GM12878 (cell line): ENCODE results near the gene DNAJA4. TPM values are rescaled to one million over a fixed set of nuclear protein-coding genes. Genes with fewer than 3 reads are reported as not detected.
A peak's percentile ranks its signal among the peaks of the same experiment; 100 is the strongest.

Source experiments
- ATF7 ChIP-seq: fragments of 450-650 bp; IDR thresholded peaks from 2 replicates; pipeline ENCODE4 v1.6.1; 2016; ENCODE audit warnings: low read depth, mild to moderate bottlenecking
- CHD1 ChIP-seq: IDR thresholded peaks from 2 replicates; pipeline ENCODE4 v1.6.1; 2012; ENCODE audit warnings: low read depth, low read length, improper control_type of control experiment
- CUX1 ChIP-seq: IDR thresholded peaks from 2 replicates; pipeline ENCODE4 v1.6.1; 2012; ENCODE audit warnings: improper control_type of control experiment, low read depth, low read length; ENCODE audit not compliant: insufficient replicate concordance
- E2F8 ChIP-seq: fragments of 450-650 bp; IDR thresholded peaks from 2 replicates; pipeline ENCODE4 v1.6.1; 2018; ENCODE audit warnings: mild to moderate bottlenecking, low read depth, moderate library complexity; ENCODE audit not compliant: partially characterized antibody
- ETV6 ChIP-seq, 2 experiments: fragments of 450-650 bp in 1 of 2; IDR thresholded peaks in 1 of 2; conservative IDR thresholded peaks in 1 of 2; 2 replicates each; pipeline ENCODE4 v1.6.1; 2014; ENCODE audit warnings: antibody characterized with exemption in 1 of 2, borderline replicate concordance in 1 of 2, low read depth in 1 of 2, mild to moderate bottlenecking in 1 of 2, moderate library complexity in 1 of 2
- FOXM1 ChIP-seq: IDR thresholded peaks from 2 replicates; pipeline ENCODE4 v1.6.1; 2012; ENCODE audit warnings: low read depth, mild to moderate bottlenecking, inconsistent platforms, low read length, moderate library complexity
- MEF2B ChIP-seq: fragments of 450-650 bp; IDR thresholded peaks from 2 replicates; pipeline ENCODE4 v1.6.1; 2018; ENCODE audit warnings: mild to moderate bottlenecking, moderate library complexity; ENCODE audit not compliant: partially characterized antibody, poor library complexity, severe bottlenecking
- NFIC ChIP-seq: IDR thresholded peaks from 2 replicates; pipeline ENCODE4 v1.6.1; 2012; ENCODE audit warnings: low read depth, mild to moderate bottlenecking, inconsistent platforms, low read length, moderate library complexity
- RAD51 ChIP-seq: fragments of 450-650 bp; IDR thresholded peaks from 2 replicates; pipeline ENCODE4 v1.6.1; 2016; ENCODE audit warnings: moderate library complexity, mild to moderate bottlenecking, inconsistent platforms
- RB1 ChIP-seq: fragments of 450-650 bp; formaldehyde crosslinking; IDR thresholded peaks from 2 replicates; pipeline ENCODE4 v1.6.1; 2017; ENCODE audit warnings: mild to moderate bottlenecking, borderline replicate concordance
- RBBP5 ChIP-seq: fragments of 200-600 bp; sonication (generic); conservative IDR thresholded peaks from 2 replicates; pipeline ENCODE4 v1.6.1; 2016
- RFX5 ChIP-seq: IDR thresholded peaks from 2 replicates; pipeline ENCODE4 v1.6.1; 2011; ENCODE audit warnings: low read depth, low read length, improper control_type of control experiment
- SMARCA5 ChIP-seq: fragments of 450-650 bp; IDR thresholded peaks from 2 replicates; pipeline ENCODE4 v1.6.1; 2017; ENCODE audit warnings: mild to moderate bottlenecking
- SMC3 ChIP-seq: IDR thresholded peaks from 2 replicates; pipeline ENCODE4 v1.6.1; 2011; ENCODE audit warnings: low read length, improper control_type of control experiment, borderline replicate concordance
- STAT3 ChIP-seq: IDR thresholded peaks from 2 replicates; pipeline ENCODE4 v1.6.1; 2011; ENCODE audit warnings: low read depth, low read length, improper control_type of control experiment
- TBL1XR1 ChIP-seq: IDR thresholded peaks from 2 replicates; pipeline ENCODE4 v1.6.1; 2012; ENCODE audit warnings: low read depth, low read length, improper control_type of control experiment
- TCF3 ChIP-seq: IDR thresholded peaks from 2 replicates; pipeline ENCODE4 v1.6.1; 2012; ENCODE audit warnings: low read depth, mild to moderate bottlenecking, low read length, borderline replicate concordance; ENCODE audit not compliant: insufficient read depth
- ZNF384 ChIP-seq: IDR thresholded peaks from 2 replicates; pipeline ENCODE4 v1.6.1; 2012; ENCODE audit warnings: low read depth, mild to moderate bottlenecking, low read length, improper control_type of control experiment, borderline replicate concordance
- ZNF622 ChIP-seq: fragments of 450-650 bp; IDR thresholded peaks from 2 replicates; pipeline ENCODE4 v1.6.1; 2017; ENCODE audit warnings: mild to moderate bottlenecking, inconsistent platforms
- ZSCAN29 ChIP-seq: fragments of 450-650 bp; IDR thresholded peaks from 2 replicates; pipeline ENCODE4 v1.6.1; 2017; ENCODE audit warnings: mild to moderate bottlenecking, moderate library complexity
- polyA plus RNA-seq, 11 experiments: library from polyadenylated mRNA; depleted of rRNA in 4 of 11; unstranded in 6 of 11; stranded (reverse) in 5 of 11; fragments of >200 nt; fragmentation: Nextera tagmentation in 4 of 11; fragmentation: Illumina TruSeq in 1 of 11; extraction: Ambion mirVana in 4 of 11; extraction: Trizol in 1 of 11; gene quantifications; 1 replicate in 1 of 11; 2 replicates in 10 of 11; pipeline versions ENCODE4 v1.2.1 to v1.2.3, GENCODE V29; 2011 to 2016; ENCODE audit warnings: inconsistent platforms in 2 of 11, missing spikeins in 2 of 11, low read depth in 1 of 11
- total RNA-seq, 4 experiments: library from RNA; depleted of rRNA in 3 of 4; stranded (reverse); fragments of >200 nt in 3 of 4; fragmentation: Illumina TruSeq in 1 of 4; extraction: Trizol in 1 of 4; gene quantifications; 2 replicates each; pipeline versions ENCODE4 v1.2.1 to v1.2.3, GENCODE V29; 2013 to 2021
- TF ChIP-seq, protein P1 (sequence below): fragments of 450-650 bp; IDR thresholded peaks from 2 replicates; pipeline ENCODE4 v1.6.1; 2018; ENCODE audit warnings: borderline replicate concordance, mild to moderate bottlenecking; ENCODE audit not compliant: partially characterized antibody
- TF ChIP-seq, protein P2 (sequence below): IDR thresholded peaks from 2 replicates; pipeline ENCODE4 v1.6.1; 2012; ENCODE audit warnings: low read depth, low read length, improper control_type of control experiment

DNAJA4 gene
- total and polyA plus RNA-seq, 10 of the 15 experiments (the other 5 are each of a cell fraction or from before 2014, with no cell fraction given) = 0.01 to 10.4 (median 4.1) TPM

DNA sequence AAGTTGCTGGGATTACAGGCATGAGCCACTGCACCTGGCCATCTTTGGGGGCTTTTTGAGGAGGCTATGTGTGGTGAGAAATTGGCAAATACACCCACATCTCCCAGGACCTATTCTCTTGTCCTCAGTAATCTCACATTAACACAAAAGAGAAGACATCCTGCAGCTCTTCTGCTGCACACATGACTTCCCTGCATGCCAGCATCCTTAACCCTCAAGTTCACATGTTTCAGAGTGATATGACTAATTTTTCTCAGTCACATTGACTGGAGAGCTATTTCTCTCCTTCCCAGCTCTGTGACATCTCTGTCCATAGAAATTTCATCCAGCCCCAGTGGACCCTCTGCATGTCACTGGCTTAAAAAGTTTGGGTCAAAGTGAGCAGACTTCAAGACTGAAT is 37.0 kb downstream of the DNAJA4 start (continued):
- TF ChIP-seq, protein P1, sequence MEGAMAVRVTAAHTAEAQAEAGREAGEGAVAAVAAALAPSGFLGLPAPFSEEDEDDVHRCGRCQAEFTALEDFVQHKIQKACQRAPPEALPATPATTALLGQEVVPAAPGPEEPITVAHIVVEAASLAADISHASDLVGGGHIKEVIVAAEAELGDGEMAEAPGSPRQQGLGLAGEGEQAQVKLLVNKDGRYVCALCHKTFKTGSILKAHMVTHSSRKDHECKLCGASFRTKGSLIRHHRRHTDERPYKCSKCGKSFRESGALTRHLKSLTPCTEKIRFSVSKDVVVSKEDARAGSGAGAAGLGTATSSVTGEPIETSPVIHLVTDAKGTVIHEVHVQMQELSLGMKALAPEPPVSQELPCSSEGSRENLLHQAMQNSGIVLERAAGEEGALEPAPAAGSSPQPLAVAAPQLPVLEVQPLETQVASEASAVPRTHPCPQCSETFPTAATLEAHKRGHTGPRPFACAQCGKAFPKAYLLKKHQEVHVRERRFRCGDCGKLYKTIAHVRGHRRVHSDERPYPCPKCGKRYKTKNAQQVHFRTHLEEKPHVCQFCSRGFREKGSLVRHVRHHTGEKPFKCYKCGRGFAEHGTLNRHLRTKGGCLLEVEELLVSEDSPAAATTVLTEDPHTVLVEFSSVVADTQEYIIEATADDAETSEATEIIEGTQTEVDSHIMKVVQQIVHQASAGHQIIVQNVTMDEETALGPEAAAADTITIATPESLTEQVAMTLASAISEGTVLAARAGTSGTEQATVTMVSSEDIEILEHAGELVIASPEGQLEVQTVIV = no peak
- TF ChIP-seq MEF2B (peak; percentile 45), FOXM1 (no peak), NFIC (peak; percentile 26; the same call in 1 of the 2 replicates), ETV6 (conservative IDR thresholded peaks at IDR 0.05 in 1 of 2, IDR thresholded peaks at IDR 0.05 in 1 of 2; ENCODE audit: borderline replicate concordance in 1 of 2, low read depth in 1 of 2) (no peak), SMC3 (no peak), SMARCA5 (no peak), TBL1XR1 (no peak), RAD51 (peak; percentile 32; the same call in 1 of the 2 replicates), RBBP5 (no peak), ZSCAN29 (no peak), E2F8 (no peak), ATF7 (no peak), ZNF622 (no peak), ZNF384 (no peak), RFX5 (no peak), TCF3 (no peak), CHD1 (no peak), RB1 (no peak), STAT3 (no peak), CUX1 (no peak)
- TF ChIP-seq, protein P2, sequence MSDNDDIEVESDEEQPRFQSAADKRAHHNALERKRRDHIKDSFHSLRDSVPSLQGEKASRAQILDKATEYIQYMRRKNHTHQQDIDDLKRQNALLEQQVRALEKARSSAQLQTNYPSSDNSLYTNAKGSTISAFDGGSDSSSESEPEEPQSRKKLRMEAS = no peak
